ENCODE data around the gene TEKT2.

DNA sequence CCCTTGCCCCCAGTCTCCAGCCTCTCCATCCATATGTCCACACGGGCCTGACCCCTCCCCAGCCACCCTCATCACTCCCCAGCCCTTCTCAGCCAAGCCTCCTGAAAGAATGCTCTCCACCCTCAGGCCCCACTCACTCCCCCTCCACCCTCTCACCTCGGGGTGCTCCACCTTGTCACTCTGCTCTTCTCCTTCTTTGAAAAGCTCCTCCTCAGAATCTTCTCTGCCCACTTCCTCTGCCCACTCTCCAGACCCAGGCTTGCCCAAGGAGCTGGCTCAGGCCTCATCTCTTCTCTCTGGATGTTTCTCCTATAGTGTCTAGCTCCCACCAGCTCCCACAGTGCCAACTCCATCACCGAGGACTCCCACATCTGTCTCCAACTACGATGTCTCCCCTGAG is 27.3 kb downstream of the TEKT2 start:
- TF ChIP-seq YY1 (IDR thresholded peaks at IDR 0.05; ENCODE audit: insufficient read depth, insufficient read length) = no peak
- no peak for TF ChIP-seq SUZ12 (IDR thresholded peaks at IDR 0.05; ENCODE audit: extremely low read depth, insufficient read depth, insufficient read length)
- TF ChIP-seq ZNF274 (IDR thresholded peaks at IDR 0.05; ENCODE audit: low read depth, low read length) = no peak
